ENCODE measurements around the gene LAMA4. TPM values are rescaled to one million over a fixed set of nuclear protein-coding genes. Genes with fewer than 3 reads are reported as not detected.
"Not testable (repeated sequence)": the region's sequence is repeated elsewhere in the genome, so short reads cannot be mapped to it uniquely, and the experiment has no call there.

Gene LAMA4
- total RNA-seq, 3 donors from 2014 or later: 15.9 to 101 (median 37.0) TPM

GRCh38 chr6:112109262-112109661 lies 145.1 kb downstream of the LAMA4 start:
- TF ChIP-seq CTCF (IDR thresholded peaks at IDR 0.05): no peak
- Histone ChIP-seq H3K9me3 (no peaks in the 10 kb centered on the region), H3K4me1 (ENCODE audit: low read depth) (no peaks in the 10 kb centered on the region), H3K36me3 (ENCODE audit: low read depth) (no peaks in the 10 kb centered on the region), H3K4me3 (no peak overlapping the region)
- intact Hi-C loops (cut with DNase I, micrococcal nuclease): no loop called here
- no peak for ATAC-seq
- DNase-seq: no peak

GRCh38 chr6:112106562-112106961 lies 147.8 kb downstream of the LAMA4 start:
- no peak for TF ChIP-seq CTCF (IDR thresholded peaks at IDR 0.05)
- intact Hi-C loops (cut with DNase I, micrococcal nuclease): no loop called here
- no peaks in the 10 kb centered on the region for H3K9me3 ChIP-seq
- no peaks in the 10 kb centered on the region for H3K36me3 ChIP-seq (ENCODE audit: low read depth)
- no peak for ATAC-seq
- H3K4me1 ChIP-seq (ENCODE audit: low read depth): no peaks in the 10 kb centered on the region
- no peak for DNase-seq
- H3K4me3 ChIP-seq: no peak overlapping the region

- H3K4me1 ChIP-seq (ENCODE audit: low read depth); H3K4me3 ChIP-seq; intact Hi-C loops (cut with DNase I, micrococcal nuclease); DNase-seq; H3K36me3 ChIP-seq (ENCODE audit: low read depth); ATAC-seq; H3K9me3 ChIP-seq: not testable (repeated sequence)
Observed at GRCh38 chr6:112106026-112106425, 148.3 kb downstream of the LAMA4 start.

DNA sequence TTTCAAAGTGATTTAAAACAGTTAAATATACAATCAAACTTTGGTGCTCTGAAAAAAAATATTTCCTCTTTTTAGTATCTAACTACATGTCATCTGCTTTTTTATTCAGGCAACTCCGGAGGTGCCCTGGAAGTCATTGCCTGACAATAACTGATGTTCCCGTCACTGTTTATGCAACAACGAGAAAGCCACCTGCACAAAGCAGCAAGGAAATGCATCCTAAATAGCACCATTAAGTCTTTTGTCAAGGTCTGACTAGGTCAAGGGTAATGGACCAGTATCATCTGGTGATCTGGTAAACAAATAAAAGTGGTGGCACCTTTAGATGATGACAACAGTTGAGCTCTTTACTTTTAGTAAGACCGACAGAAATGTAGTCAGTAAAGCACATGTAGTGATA lies 153.8 kb downstream of the LAMA4 start:
- no peak for TF ChIP-seq CTCF (IDR thresholded peaks at IDR 0.05)
- H3K9me3 ChIP-seq: no peaks in the 10 kb centered on the region
- no peak for ATAC-seq

GRCh38 chr6:112096901-112097300 lies 157.5 kb downstream of the LAMA4 start:
- Histone ChIP-seq H3K36me3 (ENCODE audit: low read depth) (no peaks in the 10 kb centered on the region), H3K4me3 (no peak overlapping the region), H3K4me1 (ENCODE audit: low read depth) (no peaks in the 10 kb centered on the region), H3K9me3 (no peaks in the 10 kb centered on the region)
- ATAC-seq (no peak), DNase-seq (no peak)
- TF ChIP-seq CTCF (IDR thresholded peaks at IDR 0.05): no peak
- intact Hi-C loops (cut with DNase I, micrococcal nuclease): no loop called here

More for the DNA sequence above, 153.8 kb downstream of the LAMA4 start:
- no peak for DNase-seq
- Histone ChIP-seq H3K4me3 (no peak overlapping the region), H3K4me1 (ENCODE audit: low read depth) (no peaks in the 10 kb centered on the region), H3K36me3 (ENCODE audit: low read depth) (no peaks in the 10 kb centered on the region)
- intact Hi-C loops (cut with DNase I, micrococcal nuclease): no loop called here

GRCh38 chr6:112087916-112088315 lies 166.5 kb downstream of the LAMA4 start:
- TF ChIP-seq CTCF (IDR thresholded peaks at IDR 0.05): no peak
- intact Hi-C loops (cut with DNase I, micrococcal nuclease): no loop called here
- H3K4me3 ChIP-seq: no peak overlapping the region
- peaks cover 6% of the 10 kb centered on the region for H3K4me1 ChIP-seq (ENCODE audit: low read depth)
- H3K36me3 ChIP-seq (ENCODE audit: low read depth): no peaks in the 10 kb centered on the region
- ATAC-seq (no peak), DNase-seq (no peak)
- H3K9me3 ChIP-seq: no peaks in the 10 kb centered on the region

Measured in mucosa of descending colon (tissue), 3 donors.